Calu3 (cell line): Measurements from ENCODE around the gene KRTAP5-7. TPM values are rescaled to one million over a fixed set of nuclear protein-coding genes. Genes with fewer than 3 reads are reported as not detected.

Experiments
- BruUV-seq: library from RNA; stranded (reverse); fragments of 400-500 nt; replicated peaks from 2 replicates; lab custom pipeline; 2021; lab: Mats Ljungman, UMichigan
- CTCF ChIA-PET: fragments of 300-600 bp; sonication (Branson Sonifier 250); formaldehyde crosslinking; loops from one replicate; lab custom pipeline; 2022; ENCODE audit warnings: antibody characterized with exemption; lab: Charles Lee
- DNase-seq: peaks from one replicate; pipeline ENCODE4 v3.0.0; 2022
- H3K27ac Mint-ChIP-seq: one replicate; pipeline ENCODE4 v1.8.0; 2022; ENCODE audit warnings: mixed read lengths; ENCODE audit not compliant: unreplicated experiment
- H3K27me3 Mint-ChIP-seq: one replicate; pipeline ENCODE4 v1.8.0; 2022; ENCODE audit warnings: mixed read lengths; ENCODE audit not compliant: unreplicated experiment
- H3K36me3 Mint-ChIP-seq: one replicate; pipeline ENCODE4 v1.8.0; 2022; ENCODE audit warnings: mild to moderate bottlenecking, moderate library complexity, mixed read lengths; ENCODE audit not compliant: insufficient read depth, unreplicated experiment
- H3K4me1 Mint-ChIP-seq: one replicate; pipeline ENCODE4 v1.8.0; 2022; ENCODE audit warnings: mild to moderate bottlenecking, low read depth, mixed read lengths; ENCODE audit not compliant: unreplicated experiment
- H3K4me3 Mint-ChIP-seq: one replicate; pipeline ENCODE4 v1.8.0; 2022; ENCODE audit warnings: mild to moderate bottlenecking, low read depth, moderate library complexity, mixed read lengths; ENCODE audit not compliant: unreplicated experiment
- H3K9me3 Mint-ChIP-seq: one replicate; pipeline ENCODE4 v1.8.0; 2022; ENCODE audit warnings: low read depth, mixed read lengths; ENCODE audit not compliant: unreplicated experiment
- CTCF ChIP-seq: fragments of 200-600 bp; IDR thresholded peaks from one replicate; pipeline ENCODE4 v1.8.0; 2022; ENCODE audit warnings: antibody characterized with exemption; ENCODE audit not compliant: unreplicated experiment
- intact Hi-C: fragments of 100-400 bp; cut with micrococcal nuclease; formaldehyde crosslinking; loops from one replicate; pipeline ENCODE4 v1.10.0; 2022; ENCODE audit not compliant: unreplicated experiment
- total RNA-seq: library from RNA; stranded (reverse); gene quantifications from 2 replicates; pipeline ENCODE4 v1.2.3, GENCODE V29; 2022

KRTAP5-7 gene
- total RNA-seq, 1 experiment from 2014 or later = not detected

GRCh38 chr11:71505781-71506180, 21.3 kb upstream of the KRTAP5-7 start:
- DNase-seq = no peak
- H3K27ac Mint-ChIP-seq = no peak overlapping the region

GRCh38 chr11:71507102-71507501, 20.0 kb upstream of the KRTAP5-7 start:
- H3K27ac Mint-ChIP-seq = no peak overlapping the region
- no peaks in the 10 kb centered on the region for H3K27me3 Mint-ChIP-seq
- no peak for DNase-seq
- CTCF ChIA-PET = interaction anchor here (0.6 kb wide), 1 partner anchor 1049 kb away, joined by 3 read pairs; no protein-coding TSS in a partner anchor
- peaks cover 6% of the 10 kb centered on the region for H3K9me3 Mint-ChIP-seq
- H3K36me3 Mint-ChIP-seq = no peaks in the 10 kb centered on the region
- BruUV-seq = no TSS peak
- intact Hi-C loops = no loop called here
- H3K4me3 Mint-ChIP-seq = no peak overlapping the region
- no peaks in the 10 kb centered on the region for H3K4me1 Mint-ChIP-seq
- TF ChIP-seq CTCF = no peak

More at GRCh38 chr11:71505781-71506180, 21.3 kb upstream of the KRTAP5-7 start:
- Mint-ChIP-seq H3K9me3 (peaks cover 4% of the 10 kb centered on the region), H3K4me3 (no peak overlapping the region), H3K36me3 (no peaks in the 10 kb centered on the region), H3K27me3 (no peaks in the 10 kb centered on the region), H3K4me1 (peaks cover under 1% of the 10 kb centered on the region)
- BruUV-seq = no TSS peak
- CTCF ChIA-PET = no interaction called here
- no peak for TF ChIP-seq CTCF
- intact Hi-C loops = no loop called here

GRCh38 chr11:71518506-71519471, 8.3 kb upstream of the KRTAP5-7 start:
- BruUV-seq = no TSS peak
- H3K4me3 Mint-ChIP-seq = no peak overlapping the region
- H3K27ac Mint-ChIP-seq = no peak overlapping the region
- no peaks in the 10 kb centered on the region for H3K36me3 Mint-ChIP-seq
- H3K4me1 Mint-ChIP-seq = no peaks in the 10 kb centered on the region
- no peak for DNase-seq
- CTCF ChIA-PET = no interaction called here
- peaks cover 4% of the 10 kb centered on the region for H3K9me3 Mint-ChIP-seq
- peaks cover 12% of the 10 kb centered on the region for H3K27me3 Mint-ChIP-seq
- intact Hi-C loops = no loop called here
- no peak for TF ChIP-seq CTCF

GRCh38 chr11:71519546-71519945, 7.5 kb upstream of the KRTAP5-7 start:
- H3K27me3 Mint-ChIP-seq = peaks cover 7% of the 10 kb centered on the region
- H3K36me3 Mint-ChIP-seq = no peaks in the 10 kb centered on the region
- no peak overlapping the region for H3K27ac Mint-ChIP-seq
- H3K9me3 Mint-ChIP-seq = no peaks in the 10 kb centered on the region
- no peak for DNase-seq
- no TSS peak for BruUV-seq
- no peak overlapping the region for H3K4me3 Mint-ChIP-seq
- intact Hi-C loops = no loop called here
- CTCF ChIA-PET = no interaction called here
- TF ChIP-seq CTCF = no peak
- no peaks in the 10 kb centered on the region for H3K4me1 Mint-ChIP-seq
